GM12801 (cell line): ENCODE measurements around the gene PDE7B.

Experiments used
- TF ChIP-seq, protein P1 (sequence below): IDR thresholded peaks from one replicate; pipeline ENCODE4 v1.5.1; 2011; ENCODE audit warnings: control low read depth; ENCODE audit not compliant: insufficient read length; ENCODE audit errors: extremely low read depth

PDE7B gene

DNA sequence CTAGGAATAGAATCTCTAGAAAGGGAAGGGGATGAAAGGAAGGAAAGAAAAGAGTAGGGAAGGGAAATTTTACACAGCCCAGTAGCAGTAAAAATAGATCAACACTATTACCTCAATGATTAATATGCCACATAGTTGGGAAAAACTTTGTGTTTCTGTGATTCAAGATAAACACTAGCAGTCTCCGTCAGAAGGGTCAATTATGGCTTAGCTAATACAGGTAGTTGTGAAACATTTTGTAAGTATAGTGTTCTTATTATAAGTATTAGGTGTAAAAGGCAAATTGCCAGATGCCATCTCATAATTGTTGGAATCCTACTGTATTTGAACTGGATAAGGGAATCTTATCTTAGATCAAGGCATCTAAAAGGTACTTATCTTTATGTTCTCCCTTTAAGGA is 232.9 kb downstream of the PDE7B start:
- TF ChIP-seq, protein P1, sequence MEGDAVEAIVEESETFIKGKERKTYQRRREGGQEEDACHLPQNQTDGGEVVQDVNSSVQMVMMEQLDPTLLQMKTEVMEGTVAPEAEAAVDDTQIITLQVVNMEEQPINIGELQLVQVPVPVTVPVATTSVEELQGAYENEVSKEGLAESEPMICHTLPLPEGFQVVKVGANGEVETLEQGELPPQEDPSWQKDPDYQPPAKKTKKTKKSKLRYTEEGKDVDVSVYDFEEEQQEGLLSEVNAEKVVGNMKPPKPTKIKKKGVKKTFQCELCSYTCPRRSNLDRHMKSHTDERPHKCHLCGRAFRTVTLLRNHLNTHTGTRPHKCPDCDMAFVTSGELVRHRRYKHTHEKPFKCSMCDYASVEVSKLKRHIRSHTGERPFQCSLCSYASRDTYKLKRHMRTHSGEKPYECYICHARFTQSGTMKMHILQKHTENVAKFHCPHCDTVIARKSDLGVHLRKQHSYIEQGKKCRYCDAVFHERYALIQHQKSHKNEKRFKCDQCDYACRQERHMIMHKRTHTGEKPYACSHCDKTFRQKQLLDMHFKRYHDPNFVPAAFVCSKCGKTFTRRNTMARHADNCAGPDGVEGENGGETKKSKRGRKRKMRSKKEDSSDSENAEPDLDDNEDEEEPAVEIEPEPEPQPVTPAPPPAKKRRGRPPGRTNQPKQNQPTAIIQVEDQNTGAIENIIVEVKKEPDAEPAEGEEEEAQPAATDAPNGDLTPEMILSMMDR: no peak

DNA sequence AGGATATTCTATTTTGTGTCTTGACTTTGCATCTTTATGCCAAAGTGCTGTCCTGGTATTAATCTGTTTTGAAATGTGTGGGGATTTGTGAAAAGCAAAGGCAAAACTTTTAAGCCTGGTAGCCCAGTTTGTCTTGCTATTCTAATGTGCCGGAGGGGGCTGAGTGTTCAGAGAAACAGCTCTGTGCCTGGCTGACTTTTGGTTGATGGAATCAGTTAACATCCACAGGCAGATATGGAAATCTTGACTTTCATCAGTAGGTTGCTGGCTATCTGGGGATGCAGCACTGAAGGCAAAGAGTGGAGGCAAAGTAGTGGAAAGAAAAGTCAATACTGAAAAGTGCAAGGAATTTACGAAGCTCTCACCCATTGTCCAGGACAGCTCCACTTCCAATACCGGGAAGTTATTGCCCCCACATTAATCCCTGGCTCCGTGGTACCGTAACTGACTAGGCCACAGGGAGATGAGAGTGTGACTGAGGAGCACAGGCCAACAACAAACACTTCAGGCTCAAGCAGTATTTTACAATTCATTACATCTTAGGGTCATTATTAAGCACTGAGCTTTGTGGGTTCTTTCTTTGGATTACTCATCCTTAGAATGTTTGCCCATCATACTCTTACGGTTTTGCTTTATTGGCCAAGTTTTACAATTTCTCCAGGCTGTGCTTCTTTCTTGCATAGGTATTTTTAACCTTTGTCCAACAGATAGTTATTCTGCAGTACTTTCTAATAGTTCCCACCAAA is 234.0 kb downstream of the PDE7B start:
- TF ChIP-seq, protein P1: no peak

DNA sequence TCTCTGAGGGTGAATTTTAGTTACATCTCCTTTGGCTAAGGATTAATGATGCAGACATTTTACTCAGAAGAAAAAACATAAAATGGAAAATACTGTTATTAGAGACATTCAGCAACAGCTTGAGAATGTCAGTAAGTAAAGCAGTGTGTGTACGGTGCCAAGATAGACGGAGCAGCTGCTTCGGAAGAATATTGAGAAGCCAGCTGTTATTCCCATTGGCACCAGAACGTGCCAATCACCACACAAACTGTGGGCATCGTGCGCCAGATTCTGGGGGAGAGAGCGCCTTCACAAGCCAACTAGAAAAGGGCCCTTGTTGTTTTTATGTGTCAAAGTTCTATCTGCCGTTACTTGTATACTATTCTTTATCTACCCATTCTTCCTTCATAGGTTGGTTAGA is 235.2 kb downstream of the PDE7B start:
- TF ChIP-seq, protein P1: no peak

DNA sequence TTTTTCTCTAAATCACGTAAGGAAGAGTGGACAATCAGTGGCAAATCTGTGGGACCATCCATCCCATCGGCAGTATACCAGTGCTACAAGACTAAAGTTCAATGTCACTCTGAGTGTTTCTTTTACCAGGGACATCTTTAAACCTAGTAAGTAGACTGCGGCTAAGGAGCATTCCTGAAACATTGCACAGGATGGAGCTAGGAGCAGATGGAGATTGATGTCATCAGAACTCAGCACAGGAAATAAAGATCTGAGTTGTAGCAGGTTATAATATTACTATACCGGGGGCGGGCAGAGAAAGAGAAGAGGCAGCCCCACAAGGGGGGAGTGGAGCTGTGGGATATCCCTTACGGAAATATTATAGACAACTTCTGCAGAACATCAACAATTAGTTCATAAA is 236.5 kb downstream of the PDE7B start:
- TF ChIP-seq, protein P1: no peak

DNA sequence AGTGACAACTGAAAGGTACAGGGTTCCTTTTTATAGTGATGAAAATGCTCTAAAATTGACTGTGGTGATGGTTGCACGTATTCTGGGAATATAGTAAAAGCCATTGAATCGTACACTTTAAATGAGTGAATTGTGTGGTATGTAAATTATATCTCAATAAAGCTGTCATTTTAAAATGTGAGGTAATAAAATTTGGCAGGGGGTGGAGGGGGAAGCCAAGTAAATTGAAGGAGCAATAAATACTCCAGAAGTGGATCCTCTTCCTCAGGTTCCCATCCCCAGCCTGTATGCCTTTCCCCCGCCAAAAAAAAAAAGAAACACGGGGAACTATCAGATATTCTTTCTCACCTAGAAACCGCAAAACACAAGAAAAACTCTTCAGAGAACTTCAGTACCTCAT is 237.2 kb downstream of the PDE7B start:
- TF ChIP-seq, protein P1: no peak

DNA sequence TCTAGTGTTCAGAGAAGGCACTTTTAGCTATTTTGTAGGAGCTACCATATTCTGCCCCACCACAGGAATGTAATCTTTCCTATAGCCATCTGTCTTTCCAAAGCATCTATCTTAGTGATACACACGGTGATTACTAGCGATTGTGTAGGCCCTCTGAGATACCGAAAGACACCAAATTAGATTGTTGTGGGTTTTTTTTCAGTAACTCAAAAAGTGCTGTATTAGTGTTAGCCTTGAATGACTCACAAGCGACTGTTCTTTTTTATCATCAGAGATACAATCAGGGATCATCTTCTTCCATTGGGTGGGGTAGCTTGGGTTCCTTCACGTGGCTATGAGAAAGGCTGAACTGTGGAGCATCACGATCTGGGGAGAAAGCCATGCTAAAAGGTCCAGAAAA is 238.4 kb downstream of the PDE7B start:
- TF ChIP-seq, protein P1: no peak

DNA sequence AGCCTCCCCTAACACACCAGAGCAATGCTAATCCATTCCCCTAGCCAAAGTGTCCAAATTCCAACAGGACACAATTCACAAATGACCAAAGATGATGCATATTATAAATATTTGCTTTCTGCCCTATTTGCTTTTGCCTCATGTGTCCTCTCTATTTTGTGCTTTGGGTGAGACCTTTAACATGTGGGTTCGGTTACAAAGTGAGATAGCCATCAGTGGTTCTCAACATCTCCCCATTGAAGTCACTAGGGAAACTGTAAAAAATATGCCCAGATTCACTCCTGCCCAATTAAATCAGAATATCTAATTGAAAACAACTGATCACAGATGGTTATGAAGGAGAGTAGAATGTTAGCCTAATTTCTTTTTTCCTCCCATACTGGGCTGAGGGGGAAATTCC is 239.4 kb downstream of the PDE7B start:
- TF ChIP-seq, protein P1: no peak

DNA sequence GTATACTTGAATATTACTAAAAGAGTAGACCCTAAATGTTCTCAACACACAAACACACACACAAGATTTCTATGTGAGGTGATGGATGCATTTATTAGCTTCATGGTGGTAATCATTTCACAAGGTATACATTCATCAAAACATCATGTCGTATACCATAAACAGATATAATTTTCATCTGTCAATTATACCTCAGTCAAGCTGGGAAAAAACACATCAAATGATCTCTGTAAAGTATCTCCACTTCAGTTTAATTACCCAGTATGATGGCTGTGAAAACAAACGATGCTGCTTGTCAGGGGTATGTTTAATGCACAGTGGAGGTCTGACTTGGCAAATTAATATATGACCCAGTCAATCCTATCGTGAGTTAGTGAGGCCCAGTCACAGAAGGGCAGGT is 241.4 kb downstream of the PDE7B start:
- TF ChIP-seq, protein P1: no peak
